IMR-90 (cell line): ENCODE measurements around the gene ABCA8. TPM values are rescaled to one million over a fixed set of nuclear protein-coding genes. Genes with fewer than 3 reads are reported as not detected.
A peak's percentile ranks its signal among the peaks of the same experiment; 100 is the strongest.

Experiments used
- ATAC-seq: fragments of 200-7000 bp; cut with Tn5 transposase; 2 replicates; pipeline ENCODE4 v1.9.1; 2020; ENCODE audit warnings: low read depth, mild to moderate bottlenecking, moderate library complexity
- BruUV-seq: library from RNA; stranded (reverse); fragments of 400-500 nt; replicated peaks from 2 replicates; lab custom pipeline; 2021; lab: Mats Ljungman, UMichigan
- CTCF ChIA-PET: fragments of 300-600 bp; formaldehyde crosslinking; extraction: SDS; loops from one replicate; lab custom pipeline; 2021; ENCODE audit warnings: antibody characterized with exemption; lab: Yijun Ruan, JAX
- POLR2A ChIA-PET: fragments of 300-600 bp; sonication (Branson Sonifier 250); formaldehyde crosslinking; loops from one replicate; lab custom pipeline; 2022; ENCODE audit warnings: antibody characterized with exemption; ENCODE audit not compliant: unreplicated experiment; lab: Charles Lee
- DNase-seq: peaks from one replicate; pipeline ENCODE4 v3.0.0; 2013
- H2AFZ ChIP-seq: replicated peaks from 2 replicates; pipeline ENCODE3; 2013; ENCODE audit warnings: low read length, mild to moderate bottlenecking; ENCODE audit not compliant: poor library complexity
- H2AK5ac ChIP-seq: 2 replicates; pipeline ENCODE4 v1.6.1; 2013; ENCODE audit warnings: low read depth, low read length, inconsistent platforms
- H2AK9ac ChIP-seq: replicated peaks from 2 replicates; pipeline ENCODE3; 2013; ENCODE audit warnings: mild to moderate bottlenecking, low read depth, low read length, moderate library complexity; ENCODE audit not compliant: poor library complexity
- H2BK120ac ChIP-seq: 2 replicates; pipeline ENCODE4 v1.6.1; 2013; ENCODE audit warnings: low read depth, low read length, inconsistent platforms
- H2BK15ac ChIP-seq: 3 replicates; pipeline ENCODE4 v1.6.1; 2013; ENCODE audit warnings: low read depth, low read length, inconsistent platforms
- H2BK20ac ChIP-seq: 2 replicates; pipeline ENCODE4 v1.6.1; 2013; ENCODE audit warnings: low read depth, mild to moderate bottlenecking, inconsistent platforms, low read length, moderate library complexity
- H2BK5ac ChIP-seq: 2 replicates; pipeline ENCODE4 v1.6.1; 2013; ENCODE audit warnings: mild to moderate bottlenecking, low read depth, low read length, inconsistent platforms; ENCODE audit not compliant: poor library complexity, severe bottlenecking
- H3K14ac ChIP-seq: replicated peaks from 2 replicates; pipeline ENCODE4 v1.6.1; 2013; ENCODE audit warnings: low read depth, low read length, inconsistent platforms
- H3K18ac ChIP-seq: 2 replicates; pipeline ENCODE4 v1.6.1; 2013; ENCODE audit warnings: low read depth, low read length, control low read depth
- H3K23ac ChIP-seq: 2 replicates; pipeline ENCODE4 v1.6.1; 2013; ENCODE audit warnings: low read depth, low read length, inconsistent platforms
- H3K27ac ChIP-seq: 2 replicates; pipeline ENCODE4 v1.5.1; 2013; ENCODE audit warnings: mild to moderate bottlenecking, control low read depth, low read length; ENCODE audit not compliant: insufficient read depth
- H3K27me3 ChIP-seq: 2 replicates; pipeline ENCODE4 v1.6.1; 2013; ENCODE audit warnings: low read length; ENCODE audit not compliant: control insufficient read depth, insufficient read depth
- H3K36me3 ChIP-seq: 2 replicates; pipeline ENCODE4 v1.6.1; 2013; ENCODE audit warnings: low read length, mixed read lengths; ENCODE audit not compliant: control insufficient read depth, insufficient read depth
- H3K4ac ChIP-seq: 2 replicates; pipeline ENCODE4 v1.6.1; 2013; ENCODE audit warnings: low read depth, low read length, inconsistent platforms
- H3K4me1 ChIP-seq: 2 replicates; pipeline ENCODE4 v1.6.1; 2013; ENCODE audit warnings: low read length, mixed read lengths; ENCODE audit not compliant: control insufficient read depth, insufficient read depth
- H3K4me2 ChIP-seq: 2 replicates; pipeline ENCODE4 v1.6.1; 2013; ENCODE audit warnings: low read depth, mild to moderate bottlenecking, control low read depth, low read length, moderate library complexity
- H3K4me3 ChIP-seq: 2 replicates; pipeline ENCODE4 v1.5.1; 2013; ENCODE audit warnings: low read depth, mild to moderate bottlenecking, control low read depth, low read length, moderate library complexity; ENCODE audit not compliant: insufficient read depth
- H3K56ac ChIP-seq: 2 replicates; pipeline ENCODE4 v1.6.1; 2013; ENCODE audit warnings: low read length, inconsistent platforms; ENCODE audit not compliant: insufficient read depth; ENCODE audit errors: extremely low read depth
- H3K79me1 ChIP-seq, 2 experiments: 2 replicates each; pipeline ENCODE4 v1.6.1; 2013; ENCODE audit warnings: low read length in 2 of 2, inconsistent platforms in 1 of 2, low read depth in 1 of 2
- H3K9ac ChIP-seq: 2 replicates; pipeline ENCODE4 v1.6.1; 2013; ENCODE audit warnings: low read depth, low read length, control low read depth
- H3K9me1 ChIP-seq: 2 replicates; pipeline ENCODE4 v1.6.1; 2013; ENCODE audit warnings: low read length, inconsistent platforms; ENCODE audit not compliant: insufficient read depth
- H3K9me3 ChIP-seq: 2 replicates; pipeline ENCODE4 v1.6.1; 2013; ENCODE audit warnings: low read length; ENCODE audit not compliant: control insufficient read depth, insufficient read depth
- H4K20me1 ChIP-seq: 2 replicates; pipeline ENCODE4 v1.6.1; 2013; ENCODE audit warnings: low read length, inconsistent platforms; ENCODE audit not compliant: insufficient read depth
- H4K5ac ChIP-seq: 2 replicates; pipeline ENCODE4 v1.6.1; 2013; ENCODE audit warnings: mild to moderate bottlenecking, low read depth, low read length, control low read depth
- H4K8ac ChIP-seq, 2 experiments: 2 replicates each; pipeline ENCODE4 v1.6.1; 2013; ENCODE audit warnings: low read depth in 2 of 2, low read length in 2 of 2, control low read depth in 1 of 2, inconsistent platforms in 1 of 2
- H4K91ac ChIP-seq: 2 replicates; pipeline ENCODE4 v1.6.1; 2013; ENCODE audit warnings: low read depth, low read length, inconsistent platforms; ENCODE audit not compliant: insufficient read depth
- BHLHE40 ChIP-seq: fragments of 150-350 bp; IDR thresholded peaks from 2 replicates; pipeline ENCODE4 v1.6.1; 2016; ENCODE audit warnings: mild to moderate bottlenecking, low read depth, low read length
- CEBPB ChIP-seq: IDR thresholded peaks from 2 replicates; pipeline ENCODE4 v1.6.1; 2012; ENCODE audit warnings: low read depth, low read length, improper control_type of control experiment
- CHD1 ChIP-seq: IDR thresholded peaks from 2 replicates; pipeline ENCODE4 v1.6.1; 2012; ENCODE audit warnings: low read depth, low read length, improper control_type of control experiment
- CTCF ChIP-seq: conservative IDR thresholded peaks from 2 replicates; pipeline ENCODE4 v1.5.1; 2012; ENCODE audit warnings: mild to moderate bottlenecking, low read depth, low read length, improper control_type of control experiment
- FOS ChIP-seq: fragments of 150-350 bp; IDR thresholded peaks from 2 replicates; pipeline ENCODE4 v1.6.1; 2016; ENCODE audit warnings: low read depth, low read length
- MAFK ChIP-seq: IDR thresholded peaks from 2 replicates; pipeline ENCODE4 v1.6.1; 2012; ENCODE audit warnings: low read depth, low read length, improper control_type of control experiment
- MAZ ChIP-seq: IDR thresholded peaks from 2 replicates; pipeline ENCODE4 v1.6.1; 2012; ENCODE audit warnings: low read depth, mild to moderate bottlenecking, low read length, improper control_type of control experiment, moderate library complexity, borderline replicate concordance
- MXI1 ChIP-seq: IDR thresholded peaks from 2 replicates; pipeline ENCODE4 v1.6.1; 2012; ENCODE audit warnings: low read depth, mild to moderate bottlenecking, low read length, moderate library complexity, borderline replicate concordance
- NFE2L2 ChIP-seq: fragments of 150-350 bp; IDR thresholded peaks from 2 replicates; pipeline ENCODE4 v1.6.1; 2016; ENCODE audit warnings: low read depth, mild to moderate bottlenecking, low read length
- POLR2A ChIP-seq: IDR thresholded peaks from 2 replicates; pipeline ENCODE4 v1.6.1; 2012; ENCODE audit warnings: mild to moderate bottlenecking, low read depth, low read length
- RAD21 ChIP-seq: IDR thresholded peaks from 2 replicates; pipeline ENCODE4 v1.6.1; 2012; ENCODE audit warnings: low read length, improper control_type of control experiment
- RCOR1 ChIP-seq: IDR thresholded peaks from 2 replicates; pipeline ENCODE4 v1.6.1; 2012; ENCODE audit warnings: mild to moderate bottlenecking, low read length, improper control_type of control experiment; ENCODE audit not compliant: insufficient replicate concordance
- RFX5 ChIP-seq: IDR thresholded peaks from 2 replicates; pipeline ENCODE4 v1.8.0; 2012; ENCODE audit warnings: low read depth, mild to moderate bottlenecking, low read length, moderate library complexity
- SMC3 ChIP-seq: fragments of 150-350 bp; IDR thresholded peaks from 2 replicates; pipeline ENCODE4 v1.6.1; 2016; ENCODE audit warnings: low read depth, mild to moderate bottlenecking, antibody characterized with exemption, low read length, moderate library complexity
- USF2 ChIP-seq: fragments of 150-350 bp; IDR thresholded peaks from 2 replicates; pipeline ENCODE4 v1.6.1; 2017; ENCODE audit warnings: mild to moderate bottlenecking, antibody characterized with exemption, low read length, low read depth
- WGBS, 2 experiments: methylation state at CpG; one replicate each; pipeline versions ENCODE4 v1.1.5 to v1.1.7; 2013; ENCODE audit warnings: missing lambda C conversion rate in 2 of 2; ENCODE audit not compliant: insufficient read length in 1 of 2; ENCODE audit errors: extremely low coverage in 2 of 2; 5-methylcytosine and 5-hydroxymethylcytosine counted together
- dilution Hi-C: fragments of 300-500 bp; cut with HindIII; formaldehyde crosslinking; loops from one replicate; pipeline ENCODE4 v1.14.3; 2018; ENCODE audit warnings: low sequenced_read_pairs; ENCODE audit not compliant: unreplicated experiment
- in situ Hi-C: fragments of 300-500 bp; cut with MboI; formaldehyde crosslinking; loops from 3 replicates; pipeline ENCODE4 v1.14.3; 2019; ENCODE audit warnings: low sequenced_read_pairs, inconsistent platforms, mixed read lengths
- intact Hi-C: fragments of 100-400 bp; cut with micrococcal nuclease; formaldehyde crosslinking; loops from 2 replicates; pipeline ENCODE4 v1.10.0; 2022
- polyA plus RNA-seq, 3 experiments: library from polyadenylated mRNA; depleted of rRNA; stranded (reverse); fragments of >200 nt; gene quantifications; 2 replicates each; pipeline ENCODE4 v1.2.3, GENCODE V29; 2012; ENCODE audit warnings: low replicate concordance in 1 of 3
- total RNA-seq: library from RNA; depleted of rRNA; stranded (reverse); fragments of >200 nt; gene quantifications from 2 replicates; pipeline ENCODE4 v1.2.3, GENCODE V29; 2012
- TF ChIP-seq, protein P1 (sequence below): fragments of 150-350 bp; IDR thresholded peaks from 2 replicates; pipeline ENCODE4 v1.6.1; 2016; ENCODE audit warnings: low read depth, mild to moderate bottlenecking, low read length, moderate library complexity, borderline replicate concordance

ABCA8 gene
- total and polyA plus RNA-seq, 2 of the 4 experiments (the other 2 are of a cell fraction): 1.8 TPM

GRCh38 chr17:68830313-68830712 is 124.9 kb downstream of the ABCA8 start:
- dilution Hi-C loops: no loop called here

More at GRCh38 chr17:68830313-68830712, 124.9 kb downstream of the ABCA8 start:
- H3K4me2 ChIP-seq: no peak overlapping the region
- ATAC-seq (no peak), DNase-seq (no peak)
- H4K20me1 ChIP-seq: no peaks in the 10 kb centered on the region
- in situ Hi-C loops (no loop called here), intact Hi-C loops (no loop called here)
- H2AK9ac ChIP-seq: no peak overlapping the region
- no peak overlapping the region for H3K14ac ChIP-seq
- no peak overlapping the region for H4K91ac ChIP-seq
- POLR2A ChIA-PET: no interaction called here
- no peak overlapping the region for H2BK5ac ChIP-seq
- H3K4me3 ChIP-seq: no peak overlapping the region
- H3K36me3 ChIP-seq: no peaks in the 10 kb centered on the region
- no peak overlapping the region; the same call in 2 of the 3 replicates for H2BK15ac ChIP-seq
- peak overlapping the region; percentile 39 for H3K4ac ChIP-seq
- no TSS peak for BruUV-seq
- no CpG with 5 or more reads among the region's 2 CpGs for WGBS, 2 experiments
- H4K8ac ChIP-seq: no peak overlapping the region
- CTCF ChIA-PET: no interaction called here
- no peak overlapping the region for H2AFZ ChIP-seq
- peak overlapping the region; percentile 17; the same call in 1 of the 2 replicates for H2AK5ac ChIP-seq
- no peaks in the 10 kb centered on the region for H3K9me3 ChIP-seq
- no peak overlapping the region for H3K56ac ChIP-seq
- TF ChIP-seq CHD1 (no peak), BHLHE40 (no peak), MAZ (no peak), SMC3 (no peak), RFX5 (no peak), RCOR1 (no peak), USF2 (no peak), CEBPB (no peak), MXI1 (no peak), POLR2A (no peak), MAFK (no peak), NFE2L2 (no peak), RAD21 (no peak), FOS (no peak), CTCF (no peak)
- TF ChIP-seq, protein P1, sequence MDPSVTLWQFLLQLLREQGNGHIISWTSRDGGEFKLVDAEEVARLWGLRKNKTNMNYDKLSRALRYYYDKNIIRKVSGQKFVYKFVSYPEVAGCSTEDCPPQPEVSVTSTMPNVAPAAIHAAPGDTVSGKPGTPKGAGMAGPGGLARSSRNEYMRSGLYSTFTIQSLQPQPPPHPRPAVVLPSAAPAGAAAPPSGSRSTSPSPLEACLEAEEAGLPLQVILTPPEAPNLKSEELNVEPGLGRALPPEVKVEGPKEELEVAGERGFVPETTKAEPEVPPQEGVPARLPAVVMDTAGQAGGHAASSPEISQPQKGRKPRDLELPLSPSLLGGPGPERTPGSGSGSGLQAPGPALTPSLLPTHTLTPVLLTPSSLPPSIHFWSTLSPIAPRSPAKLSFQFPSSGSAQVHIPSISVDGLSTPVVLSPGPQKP: no peak
- H3K9ac ChIP-seq: no peak overlapping the region
- no peaks in the 10 kb centered on the region for H3K9me1 ChIP-seq
- peak overlapping the region; percentile 41; the same call in 1 of the 2 replicates for H2BK120ac ChIP-seq
- H4K5ac ChIP-seq: peak overlapping the region; percentile 53; the same call in 1 of the 2 replicates
- H3K23ac ChIP-seq: no peak overlapping the region
- H3K27ac ChIP-seq: no peak overlapping the region
- no peaks in the 10 kb centered on the region for H3K27me3 ChIP-seq
- H2BK20ac ChIP-seq: no peak overlapping the region
- H3K79me1 ChIP-seq: no peaks in the 10 kb centered on the region
- H3K18ac ChIP-seq: peak overlapping the region; percentile 64
- H3K4me1 ChIP-seq: peaks cover 5% of the 10 kb centered on the region; the same call in 1 of the 2 replicates
